B cell (primary cell): ENCODE results near the gene DCTD. TPM values are rescaled to one million over a fixed set of nuclear protein-coding genes. Genes with fewer than 3 reads are reported as not detected.

Experiments
- ATAC-seq: fragments of 200-7000 bp; cut with Tn5 transposase; one replicate; pipeline ENCODE4 v1.10.0; 2021; ENCODE audit warnings: low read depth, mild to moderate bottlenecking, moderate number of reproducible peaks, moderate library complexity
- CTCF ChIA-PET: fragments of 350-600 bp; sonication (Branson Sonifier 250); formaldehyde crosslinking; loops from one replicate; lab custom pipeline; 2021; ENCODE audit warnings: antibody characterized with exemption, inconsistent platforms; lab: Charles Lee
- POLR2A ChIA-PET: fragments of 350-600 bp; sonication (Branson Sonifier 250); formaldehyde crosslinking; loops from one replicate; lab custom pipeline; 2021; ENCODE audit warnings: antibody characterized with exemption; lab: Charles Lee
- DNase-seq: peaks from one replicate; pipeline ENCODE4 v3.0.0; 2013
- H2AFZ ChIP-seq: 2 replicates; pipeline ENCODE4 v1.6.1; 2012; ENCODE audit warnings: mild to moderate bottlenecking, low read depth, low read length; ENCODE audit not compliant: insufficient read depth, poor library complexity, severe bottlenecking
- H3K27ac ChIP-seq, 2 donors: 1 replicate in 1 of 2; 2 replicates in 1 of 2; pipeline ENCODE4 v1.5.1; 2012 to 2013; ENCODE audit warnings: low read length in 2 of 2, mild to moderate bottlenecking in 2 of 2, moderate library complexity in 1 of 2
- H3K27me3 ChIP-seq, 4 experiments: fragments of 200-600 bp in 1 of 4; sonication (generic) in 1 of 4; replicated peaks in 1 of 4; 1 replicate in 2 of 4; 2 replicates in 2 of 4; pipeline versions ENCODE4 v1.6.1 to v1.7.0; 2013 to 2016; ENCODE audit warnings: low read length in 3 of 4, mild to moderate bottlenecking in 2 of 4, mixed read lengths in 1 of 4, moderate library complexity in 1 of 4; ENCODE audit not compliant: insufficient read depth in 4 of 4, control insufficient read depth in 3 of 4; ENCODE audit errors: control extremely low read depth in 1 of 4
- H3K36me3 ChIP-seq, 2 experiments: replicated peaks in 1 of 2; 1 replicate in 1 of 2; 2 replicates in 1 of 2; pipeline versions ENCODE4 v1.6.1 to v1.7.1; 2013; ENCODE audit warnings: low read length in 1 of 2; ENCODE audit not compliant: insufficient read depth in 2 of 2, control insufficient read depth in 1 of 2; ENCODE audit errors: control extremely low read depth in 1 of 2, extremely low read depth in 1 of 2
- H3K4me1 ChIP-seq, 2 donors: fragments of 200-600 bp in 1 of 2; sonication (generic) in 1 of 2; 1 replicate in 1 of 2; 2 replicates in 1 of 2; pipeline versions ENCODE4 v1.5.1 to v1.6.1; 2013 to 2017; ENCODE audit warnings: low read length in 2 of 2; ENCODE audit not compliant: control insufficient read depth in 2 of 2, insufficient read depth in 2 of 2
- H3K4me2 ChIP-seq: replicated peaks from 2 replicates; pipeline ENCODE3; 2012; ENCODE audit warnings: mild to moderate bottlenecking, low read depth, low read length; ENCODE audit not compliant: poor library complexity, severe bottlenecking
- H3K4me3 ChIP-seq, 5 experiments: fragments of 200-600 bp in 1 of 5; sonication (generic) in 1 of 5; 1 replicate in 3 of 5; 2 replicates in 2 of 5; pipeline versions ENCODE4 v1.5.1 to v1.7.0; 2011 to 2016; ENCODE audit warnings: low read length in 4 of 5, mild to moderate bottlenecking in 4 of 5, low read depth in 2 of 5, control low read depth in 1 of 5, moderate library complexity in 1 of 5; ENCODE audit not compliant: insufficient read depth in 1 of 5; ENCODE audit errors: control extremely low read depth in 1 of 5, extremely low read depth in 1 of 5
- H3K79me2 ChIP-seq: fragments of 200-600 bp; sonication (generic); one replicate; pipeline ENCODE4 v1.6.0; 2016; ENCODE audit warnings: low read length; ENCODE audit not compliant: control insufficient read depth, insufficient read depth
- H3K9ac ChIP-seq: fragments of 200-600 bp; sonication (generic); 2 replicates; pipeline ENCODE4 v1.6.1; 2017; ENCODE audit warnings: mild to moderate bottlenecking, low read length, moderate library complexity
- H3K9me3 ChIP-seq, 3 donors: one replicate each; pipeline versions ENCODE4 v1.6.1 to v1.7.1; 2013; ENCODE audit warnings: low read length in 2 of 3; ENCODE audit not compliant: control insufficient read depth in 2 of 3, insufficient read depth in 1 of 3; ENCODE audit errors: control extremely low read depth in 1 of 3
- H4K20me1 ChIP-seq: 2 replicates; pipeline ENCODE4 v1.6.0; 2012; ENCODE audit warnings: mild to moderate bottlenecking, low read length; ENCODE audit not compliant: insufficient read depth, control insufficient read depth, poor library complexity, severe bottlenecking
- H3K27ac Mint-ChIP-seq: one replicate; pipeline ENCODE4 v1.8.0; 2021; ENCODE audit warnings: mixed read lengths
- H3K27me3 Mint-ChIP-seq: one replicate; pipeline ENCODE4 v1.8.0; 2021; ENCODE audit warnings: mixed read lengths
- H3K4me1 Mint-ChIP-seq: one replicate; pipeline ENCODE4 v1.8.0; 2021; ENCODE audit warnings: mixed read lengths
- H3K4me3 Mint-ChIP-seq: one replicate; pipeline ENCODE4 v1.8.0; 2021; ENCODE audit warnings: mixed read lengths
- H3K9me3 Mint-ChIP-seq: one replicate; pipeline ENCODE4 v1.8.0; 2022; ENCODE audit warnings: mixed read lengths; ENCODE audit not compliant: insufficient read depth
- EZH2 ChIP-seq: IDR thresholded peaks from 2 replicates; pipeline ENCODE4 v1.6.1; 2012; ENCODE audit warnings: borderline replicate concordance, low read depth, mild to moderate bottlenecking, moderate library complexity, low read length; ENCODE audit not compliant: insufficient read depth, poor library complexity, severe bottlenecking
- WGBS: methylation state at CpG from one replicate; pipeline ENCODE4 v1.1.5; 2013; ENCODE audit warnings: missing lambda C conversion rate; ENCODE audit not compliant: insufficient coverage; 5-methylcytosine and 5-hydroxymethylcytosine counted together
- intact Hi-C: fragments of 100-400 bp; cut with micrococcal nuclease; formaldehyde crosslinking; loops from one replicate; pipeline ENCODE4 v1.10.0; 2022
- polyA plus RNA-seq: library from polyadenylated mRNA; depleted of rRNA; stranded (reverse); fragments of >200 nt; gene quantifications from 2 replicates; pipeline ENCODE4 v1.2.3, GENCODE V29; 2012
- total RNA-seq, 2 donors: library from RNA; stranded (reverse); fragments of 120-200 nt in 1 of 2; gene quantifications; 1 replicate in 1 of 2; 2 replicates in 1 of 2; pipeline versions ENCODE4 v1.2.3 to v1.2.4, GENCODE V29; 2013 to 2022
- TF ChIP-seq, protein P1 (sequence below): fragments of 200-600 bp; IDR thresholded peaks from one replicate; pipeline ENCODE4 v1.8.0; 2022; ENCODE audit warnings: antibody characterized with exemption, mild to moderate bottlenecking

Gene DCTD
- total and polyA plus RNA-seq, 2 donors (not counting 1 experiment from before 2014, with no cell fraction given): 61.0 to 75.8 TPM

DNA sequence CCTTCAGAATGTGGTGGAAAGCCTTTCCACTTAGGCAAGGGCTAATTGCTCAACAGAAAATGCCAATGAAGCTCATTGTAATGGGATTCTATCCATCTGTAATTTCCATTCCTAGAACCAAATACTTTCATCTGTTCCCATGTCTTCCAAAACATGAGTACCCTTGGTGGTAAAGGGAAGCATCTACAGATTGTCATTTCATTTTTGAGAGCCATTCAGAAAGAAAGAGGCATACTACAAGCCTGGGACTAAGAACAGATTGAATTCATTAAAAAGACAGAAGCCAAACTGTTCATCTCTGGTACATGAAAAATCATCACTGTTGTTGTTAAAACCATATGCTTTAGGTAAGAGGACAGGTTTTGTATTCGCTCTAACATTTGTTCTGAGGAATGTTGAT is 43.6 kb upstream of the DCTD start:
- no peak overlapping the region for H3K4me3 ChIP-seq
- ChIA-PET CTCF (interaction anchor here (0.9 kb wide), 1 partner anchor 22 kb away, joined by 4 read pairs; no protein-coding TSS in a partner anchor), POLR2A (no interaction called here)
- no peak overlapping the region for H2AFZ ChIP-seq
- no CpG with 5 or more reads among the region's 1 CpG for WGBS
- H3K4me3 Mint-ChIP-seq: no peak overlapping the region
- H3K9me3 ChIP-seq: peaks cover 0 to 2% (median 1%) of the 10 kb centered on the region in 3 donors
- ATAC-seq: no peak
- no peaks in the 10 kb centered on the region for H3K79me2 ChIP-seq
- peaks cover 0 to 3% (median 0%) of the 10 kb centered on the region in 4 experiments for H3K27me3 ChIP-seq
- no peak for TF ChIP-seq EZH2
- TF ChIP-seq, protein P1, sequence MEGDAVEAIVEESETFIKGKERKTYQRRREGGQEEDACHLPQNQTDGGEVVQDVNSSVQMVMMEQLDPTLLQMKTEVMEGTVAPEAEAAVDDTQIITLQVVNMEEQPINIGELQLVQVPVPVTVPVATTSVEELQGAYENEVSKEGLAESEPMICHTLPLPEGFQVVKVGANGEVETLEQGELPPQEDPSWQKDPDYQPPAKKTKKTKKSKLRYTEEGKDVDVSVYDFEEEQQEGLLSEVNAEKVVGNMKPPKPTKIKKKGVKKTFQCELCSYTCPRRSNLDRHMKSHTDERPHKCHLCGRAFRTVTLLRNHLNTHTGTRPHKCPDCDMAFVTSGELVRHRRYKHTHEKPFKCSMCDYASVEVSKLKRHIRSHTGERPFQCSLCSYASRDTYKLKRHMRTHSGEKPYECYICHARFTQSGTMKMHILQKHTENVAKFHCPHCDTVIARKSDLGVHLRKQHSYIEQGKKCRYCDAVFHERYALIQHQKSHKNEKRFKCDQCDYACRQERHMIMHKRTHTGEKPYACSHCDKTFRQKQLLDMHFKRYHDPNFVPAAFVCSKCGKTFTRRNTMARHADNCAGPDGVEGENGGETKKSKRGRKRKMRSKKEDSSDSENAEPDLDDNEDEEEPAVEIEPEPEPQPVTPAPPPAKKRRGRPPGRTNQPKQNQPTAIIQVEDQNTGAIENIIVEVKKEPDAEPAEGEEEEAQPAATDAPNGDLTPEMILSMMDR: no peak
- no peaks in the 10 kb centered on the region for H3K36me3 ChIP-seq
- H3K27ac ChIP-seq: no peak overlapping the region
- intact Hi-C loops: no loop called here
- no peak for DNase-seq
- no peak overlapping the region for H3K4me2 ChIP-seq
- no peaks in the 10 kb centered on the region for H4K20me1 ChIP-seq
- H3K9me3 Mint-ChIP-seq: peaks cover 3% of the 10 kb centered on the region
- H3K27ac Mint-ChIP-seq: no peak overlapping the region
- no peaks in the 10 kb centered on the region for H3K4me1 Mint-ChIP-seq
- no peak overlapping the region for H3K9ac ChIP-seq
- peaks cover 3% of the 10 kb centered on the region for H3K27me3 Mint-ChIP-seq
- no peaks in the 10 kb centered on the region for H3K4me1 ChIP-seq

DNA sequence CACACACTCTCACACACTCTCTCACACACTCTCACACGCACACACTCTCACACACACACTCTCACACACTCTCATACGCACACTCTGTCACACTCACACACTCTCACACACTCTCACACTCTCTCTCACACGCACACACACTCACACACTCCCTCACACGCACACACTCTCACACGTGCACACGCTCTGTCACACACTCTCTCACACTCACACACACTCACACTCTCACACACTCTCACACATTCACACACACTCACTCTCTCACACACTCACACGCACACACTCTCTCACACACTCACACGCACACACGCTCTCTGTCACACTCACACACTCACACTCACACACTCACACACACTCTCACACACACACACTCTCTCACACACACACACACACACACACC is 43.0 kb upstream of the DCTD start:
- H4K20me1 ChIP-seq: no peaks in the 10 kb centered on the region
- H3K79me2 ChIP-seq: no peaks in the 10 kb centered on the region
- Mint-ChIP-seq H3K27me3 (peaks cover 3% of the 10 kb centered on the region), H3K9me3 (peaks cover 3% of the 10 kb centered on the region), H3K4me3 (no peak overlapping the region), H3K4me1 (no peaks in the 10 kb centered on the region), H3K27ac (no peak overlapping the region)
- no peaks in the 10 kb centered on the region for H3K4me1 ChIP-seq
- no peak overlapping the region for H3K27ac ChIP-seq
- H2AFZ ChIP-seq: no peak overlapping the region
- H3K27me3 ChIP-seq: peaks cover 0 to 3% (median 0%) of the 10 kb centered on the region in 4 experiments
- ATAC-seq (no peak), DNase-seq (no peak)
- CTCF ChIA-PET: no interaction called here
- TF ChIP-seq EZH2: no peak
- WGBS: 91% methylated on average over 9 of the region's 9 CpGs
- H3K4me3 ChIP-seq: no peak overlapping the region
- H3K9me3 ChIP-seq: peaks cover 0 to 2% (median 1%) of the 10 kb centered on the region in 3 donors
- H3K36me3 ChIP-seq: no peaks in the 10 kb centered on the region
- no peak overlapping the region for H3K4me2 ChIP-seq
- no peak overlapping the region for H3K9ac ChIP-seq
- intact Hi-C loops: no loop called here
- POLR2A ChIA-PET: no interaction called here
